Right renal pelvis (tissue), 4 donors: ENCODE data around the gene FAM199X. TPM values are rescaled to one million over a fixed set of nuclear protein-coding genes. Genes with fewer than 3 reads are reported as not detected.

Experiments
- DNase-seq, 4 donors: peaks; one replicate each; pipeline ENCODE4 v3.0.0-alpha.2; 2013; ENCODE audit warnings: low read depth in 4 of 4, low spot score in 3 of 4, missing footprints in 1 of 4
- polyA plus RNA-seq, 4 donors: library from polyadenylated mRNA; unstranded; fragments of 120-200 nt; gene quantifications; one replicate each; pipeline ENCODE4 v1.2.1, GENCODE V29; 2013; ENCODE audit not compliant: insufficient read length in 4 of 4

The FAM199X gene
- polyA plus RNA-seq, result 10 to 100 TPM; 39.5 to 48.9 (median 46.6) TPM

DNA sequence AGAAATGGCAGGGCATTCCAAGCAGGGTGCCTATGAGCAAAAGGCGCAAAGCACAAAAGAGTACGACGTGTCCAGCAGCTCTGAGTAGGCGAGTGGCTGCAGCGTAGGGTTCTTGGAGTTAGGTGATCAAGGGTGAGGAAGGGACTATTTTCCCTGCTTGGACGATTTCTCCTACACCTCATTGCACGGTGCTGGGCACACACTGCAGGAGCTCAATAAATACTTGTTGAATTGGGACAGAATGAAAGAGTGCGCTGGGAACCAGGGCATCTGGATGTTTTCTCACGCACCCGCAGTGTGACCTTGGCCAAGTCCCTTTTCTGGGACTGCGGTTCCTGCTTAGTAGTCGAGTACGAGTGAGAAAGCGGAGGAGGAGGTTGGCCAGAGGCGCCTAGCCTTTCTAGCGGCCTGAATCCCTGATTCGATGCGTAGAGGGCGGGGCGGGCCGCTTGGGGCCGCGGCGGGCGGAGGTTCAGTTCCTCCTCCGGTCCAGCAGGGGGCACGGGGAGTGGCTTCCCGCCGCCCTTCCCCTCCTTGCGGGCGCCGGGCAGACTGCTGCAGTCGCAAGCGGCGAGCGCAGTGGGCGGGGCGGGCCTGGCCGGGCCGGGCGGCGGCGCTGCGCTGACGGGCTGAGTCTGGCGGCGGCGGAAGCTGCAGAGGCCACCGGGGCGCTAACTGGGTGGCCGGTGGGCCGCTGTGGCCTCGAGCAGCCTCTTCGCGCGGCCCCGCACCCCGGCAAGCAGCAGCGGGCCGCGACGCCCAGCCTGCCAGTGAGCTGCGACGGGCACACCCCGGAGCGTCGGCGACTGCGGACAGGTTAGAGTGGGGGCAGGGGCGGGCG, at the start of gene FAM199X:
Gene FAM199X, plus strand, starts transcription at position 560 of the 841 bp plus-strand sequence. CDS start 333 bp downstream, outside the sequence.
- DNase-seq, result peak in 3 of 4 donors; percentile 44 to 50 (median 49)

DNA sequence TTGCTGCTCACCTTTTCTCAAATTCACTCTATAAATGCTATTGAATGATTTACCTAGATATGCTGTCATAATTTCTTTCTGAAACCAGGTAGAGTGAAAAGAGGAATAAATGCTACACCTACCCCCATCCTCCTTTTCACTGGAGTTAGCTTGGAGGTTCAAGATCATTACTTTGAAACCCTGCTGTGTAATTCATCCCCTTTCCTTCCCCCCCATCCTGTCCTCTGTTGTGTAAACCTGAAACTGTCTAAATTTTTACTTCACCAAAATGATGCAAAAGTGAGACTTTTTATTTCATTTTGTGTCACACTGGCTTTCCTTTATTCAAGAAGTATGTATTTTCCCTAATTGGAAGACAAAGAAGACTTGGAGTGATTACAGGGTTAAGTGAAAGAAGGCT, 48.5 kb upstream of the FAM199X start:
- DNase-seq, result no peak

DNA sequence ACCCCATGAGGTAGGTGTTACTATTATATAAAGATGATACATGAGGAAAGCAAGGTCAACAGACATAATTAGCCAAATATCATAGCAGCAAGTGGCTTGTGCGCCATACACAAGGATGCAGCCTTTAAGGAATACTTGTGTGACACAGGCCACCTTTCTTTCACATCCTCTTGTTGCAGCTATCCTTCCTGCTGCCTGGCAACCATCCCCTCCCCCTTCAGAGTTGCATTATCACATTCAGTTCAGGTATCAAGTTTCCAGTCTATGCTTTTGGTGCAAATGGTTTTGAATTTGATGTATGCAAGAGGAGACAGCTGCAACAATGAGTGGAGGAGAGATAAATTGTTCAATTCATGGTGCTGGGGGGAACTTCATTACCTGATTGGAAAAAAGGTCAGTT, 47.5 kb upstream of the FAM199X start:
- no peak for DNase-seq

DNA sequence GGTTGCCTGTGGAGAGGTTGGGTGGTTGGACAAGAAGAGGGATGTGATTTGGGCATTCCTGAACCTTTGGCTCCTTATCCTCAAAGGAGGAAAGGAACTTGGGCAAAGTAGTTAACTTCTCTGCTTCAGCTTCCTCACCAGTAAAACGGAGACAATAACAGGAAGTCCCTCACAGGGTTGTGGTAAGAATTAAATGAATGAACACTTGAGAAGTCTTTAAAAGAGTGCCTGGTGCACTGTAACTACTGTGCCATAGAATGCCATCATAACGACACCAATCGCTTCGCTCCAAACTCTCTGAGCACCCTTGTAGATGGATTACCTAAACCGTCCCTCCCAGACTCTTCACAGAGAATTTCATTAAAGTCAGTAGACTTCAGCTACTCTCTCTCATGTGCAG, 43.4 kb upstream of the FAM199X start:
- no peak for DNase-seq

DNA sequence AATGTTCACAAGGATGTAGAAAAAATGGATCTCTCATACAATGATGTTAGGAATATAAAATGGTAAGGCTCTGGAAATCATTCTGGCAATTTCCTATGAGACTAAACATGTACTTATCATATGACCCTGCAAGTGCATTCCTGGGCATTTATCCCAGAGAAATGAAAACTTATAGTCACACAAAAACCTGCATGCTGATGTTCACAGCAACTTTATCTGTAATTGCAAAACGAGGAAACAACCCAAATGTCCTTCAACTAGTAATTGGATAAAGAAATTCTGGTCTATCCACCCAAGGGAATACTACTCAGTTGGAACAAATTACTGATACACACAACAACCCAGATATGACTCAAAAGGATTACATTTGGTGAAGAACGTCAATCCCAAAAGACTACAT, 39.4 kb upstream of the FAM199X start:
- DNase-seq, result no peak

DNA sequence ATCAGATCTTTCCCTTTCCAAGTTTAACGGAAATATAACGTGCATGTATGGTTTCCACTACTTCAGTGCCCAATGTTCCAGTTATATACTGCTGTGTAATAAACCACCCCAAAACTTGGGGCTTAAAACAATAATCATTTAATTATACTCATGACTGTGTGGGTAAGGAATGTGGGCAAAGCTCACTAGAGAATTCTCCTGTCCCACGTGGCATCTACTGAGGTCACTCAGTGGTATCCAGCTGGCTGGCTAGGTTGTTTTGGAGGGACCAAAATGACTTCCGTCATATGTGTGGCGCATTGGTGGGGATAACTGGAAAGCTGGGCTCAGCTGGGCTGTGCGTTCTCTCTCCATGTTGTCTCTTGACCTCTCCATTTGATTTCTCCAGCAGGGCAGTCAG, 35.4 kb upstream of the FAM199X start:
- DNase-seq, result no peak

DNA sequence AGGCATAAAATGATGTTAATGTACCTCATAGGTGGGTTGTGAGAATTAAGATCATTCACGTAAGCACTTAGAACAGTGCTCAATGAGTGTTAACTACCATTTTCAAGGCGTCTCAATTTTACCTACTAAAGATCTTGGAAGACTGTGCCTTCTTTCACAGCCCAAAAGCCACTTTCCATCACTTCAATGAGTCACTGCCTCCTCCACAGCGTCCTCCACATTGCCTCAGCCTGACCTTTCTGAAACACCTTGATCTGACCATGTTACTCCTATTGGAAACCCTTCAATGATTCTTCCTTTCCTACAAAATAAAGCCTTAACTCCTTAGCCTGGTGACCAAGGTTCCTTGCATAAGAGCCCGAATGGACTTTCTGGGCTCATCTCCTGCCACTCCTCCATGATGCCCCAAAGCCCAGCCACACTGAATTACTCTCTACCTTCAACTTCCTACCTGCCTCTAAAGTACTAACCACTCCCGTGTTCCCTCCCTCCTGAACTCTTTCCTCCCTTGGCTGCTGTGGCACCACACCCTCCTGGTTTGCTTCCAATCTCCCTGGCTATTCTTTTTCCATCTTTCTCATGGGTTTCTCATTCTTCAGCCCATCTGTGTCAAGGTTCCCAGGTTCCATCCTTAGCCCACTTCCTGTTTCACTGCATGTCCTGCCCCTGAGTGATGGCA, 31.5 kb upstream of the FAM199X start:
- no peak for DNase-seq

DNA sequence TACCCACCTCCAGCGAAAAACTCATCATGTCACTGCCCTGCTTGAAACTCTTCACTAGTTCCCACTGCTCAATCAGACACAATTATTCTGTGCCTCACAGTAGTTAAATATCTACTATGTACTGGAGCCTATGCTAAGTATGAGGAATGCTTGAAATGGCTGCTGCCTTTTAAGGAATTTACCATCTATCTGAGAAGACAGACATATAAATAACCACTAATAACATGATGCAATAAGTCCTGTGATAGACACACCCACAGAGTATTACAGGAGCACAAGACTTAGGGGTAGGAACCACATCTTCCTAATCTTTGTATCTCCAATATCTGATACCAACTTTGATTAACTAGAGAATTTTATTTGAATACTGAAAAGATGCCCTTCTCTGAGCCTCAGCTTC, 30.6 kb upstream of the FAM199X start:
- DNase-seq, result no peak

DNA sequence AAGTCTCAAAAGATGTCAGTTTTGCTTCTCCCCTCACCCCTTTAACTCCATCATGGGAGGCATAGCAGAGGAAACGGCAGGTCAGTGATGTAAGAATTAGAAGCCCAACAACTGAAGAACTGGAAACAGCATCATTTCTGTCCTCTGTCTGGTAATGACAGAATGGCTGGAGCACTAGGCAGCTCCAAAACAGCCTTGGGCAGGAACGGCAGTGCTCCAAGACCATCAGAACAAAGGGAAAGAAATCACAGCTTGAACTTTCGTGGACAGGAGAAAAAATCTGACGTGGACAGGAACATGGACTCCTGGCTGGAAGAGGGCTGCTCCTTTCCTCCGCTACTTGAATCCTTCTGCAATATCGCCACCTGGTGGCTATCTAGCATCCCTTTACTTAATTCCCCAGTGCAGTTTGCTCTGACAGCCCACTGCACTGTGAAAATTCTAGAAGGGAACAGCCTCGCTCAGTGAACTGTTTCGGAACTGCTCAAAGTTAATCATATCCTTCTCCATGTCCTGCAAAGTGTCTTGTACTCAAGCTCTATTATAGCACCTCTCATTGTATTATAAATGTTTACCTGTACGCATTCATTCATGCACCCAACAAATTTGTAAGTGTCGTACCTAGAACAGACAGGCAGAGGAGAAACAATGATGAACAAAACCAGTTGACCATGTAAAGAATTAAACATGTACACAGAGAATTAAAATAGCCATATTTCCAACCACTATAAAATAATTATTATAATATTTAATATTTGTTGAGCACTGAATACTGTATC, 29.8 kb upstream of the FAM199X start:
- peak in 3 of 4 donors; percentile 65 to 78 (median 70) for DNase-seq

DNA sequence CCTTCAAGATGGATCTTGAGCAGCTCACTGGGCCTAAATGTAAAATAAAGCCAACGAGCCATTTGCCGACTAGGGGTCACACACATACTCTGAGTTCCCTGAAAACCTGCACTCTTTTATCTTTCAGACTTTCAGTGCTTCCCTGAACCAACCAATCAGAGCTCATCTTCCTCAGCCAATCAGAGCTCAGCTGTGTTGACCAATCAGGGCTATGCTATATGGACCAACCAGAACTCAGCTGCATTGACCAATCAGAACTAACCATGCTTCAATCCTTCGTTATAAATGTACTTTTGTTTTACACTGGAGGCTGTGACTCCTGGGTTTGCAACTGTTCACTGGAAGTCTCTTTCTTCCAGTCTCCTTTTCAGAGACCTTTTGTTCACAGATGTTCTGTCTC, 28.8 kb upstream of the FAM199X start:
- no peak for DNase-seq

DNA sequence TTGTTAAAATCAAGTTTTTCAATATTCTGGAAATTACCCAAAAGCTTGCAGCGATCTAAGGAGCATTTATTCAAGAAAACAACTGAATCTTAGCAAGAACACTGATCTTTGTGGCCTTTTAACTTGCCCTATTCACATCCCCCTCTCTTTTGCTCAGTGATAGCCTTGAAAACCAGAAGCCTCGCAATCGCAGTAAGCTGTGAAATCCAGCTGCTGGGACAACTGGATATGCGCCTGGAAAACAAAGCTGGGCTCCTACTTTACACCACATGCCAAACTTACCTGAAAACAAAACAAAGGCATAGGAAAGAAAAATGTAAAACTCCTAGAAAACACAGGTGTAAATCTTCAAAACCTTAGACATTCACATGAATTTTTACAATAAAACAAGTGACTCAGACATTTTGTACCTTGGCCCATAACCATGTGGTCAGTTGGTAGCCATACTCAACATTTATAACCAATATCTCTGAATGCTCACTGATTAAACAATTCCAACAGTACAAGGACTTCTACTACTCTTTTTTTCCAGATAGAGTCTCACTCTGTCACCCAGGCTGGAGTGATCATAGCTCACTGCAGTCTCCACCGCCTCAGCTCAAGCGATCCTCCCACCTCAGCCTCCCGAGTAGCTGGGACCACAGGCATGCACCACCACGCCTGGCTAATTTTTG, 25.0 kb upstream of the FAM199X start:
- no peak for DNase-seq

DNA sequence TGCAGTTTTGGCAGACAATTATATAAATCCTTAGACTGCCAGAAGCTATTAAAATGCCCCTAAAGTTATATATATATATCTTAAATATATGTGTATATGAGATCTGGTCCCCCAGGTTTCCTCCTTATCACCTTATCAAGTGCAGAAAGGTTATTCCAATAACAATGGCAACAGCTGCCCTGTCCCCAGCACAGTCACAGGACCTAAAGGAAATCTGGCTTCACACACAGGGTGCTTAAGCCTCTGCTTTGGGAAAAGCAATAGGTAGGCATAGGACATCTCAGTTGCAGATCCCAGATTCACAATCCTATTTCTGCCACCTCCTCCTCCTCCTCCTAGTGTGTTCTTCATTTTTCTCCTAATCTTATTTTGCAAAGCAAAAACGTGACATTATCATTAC, 15.2 kb upstream of the FAM199X start:
- no peak for DNase-seq

DNA sequence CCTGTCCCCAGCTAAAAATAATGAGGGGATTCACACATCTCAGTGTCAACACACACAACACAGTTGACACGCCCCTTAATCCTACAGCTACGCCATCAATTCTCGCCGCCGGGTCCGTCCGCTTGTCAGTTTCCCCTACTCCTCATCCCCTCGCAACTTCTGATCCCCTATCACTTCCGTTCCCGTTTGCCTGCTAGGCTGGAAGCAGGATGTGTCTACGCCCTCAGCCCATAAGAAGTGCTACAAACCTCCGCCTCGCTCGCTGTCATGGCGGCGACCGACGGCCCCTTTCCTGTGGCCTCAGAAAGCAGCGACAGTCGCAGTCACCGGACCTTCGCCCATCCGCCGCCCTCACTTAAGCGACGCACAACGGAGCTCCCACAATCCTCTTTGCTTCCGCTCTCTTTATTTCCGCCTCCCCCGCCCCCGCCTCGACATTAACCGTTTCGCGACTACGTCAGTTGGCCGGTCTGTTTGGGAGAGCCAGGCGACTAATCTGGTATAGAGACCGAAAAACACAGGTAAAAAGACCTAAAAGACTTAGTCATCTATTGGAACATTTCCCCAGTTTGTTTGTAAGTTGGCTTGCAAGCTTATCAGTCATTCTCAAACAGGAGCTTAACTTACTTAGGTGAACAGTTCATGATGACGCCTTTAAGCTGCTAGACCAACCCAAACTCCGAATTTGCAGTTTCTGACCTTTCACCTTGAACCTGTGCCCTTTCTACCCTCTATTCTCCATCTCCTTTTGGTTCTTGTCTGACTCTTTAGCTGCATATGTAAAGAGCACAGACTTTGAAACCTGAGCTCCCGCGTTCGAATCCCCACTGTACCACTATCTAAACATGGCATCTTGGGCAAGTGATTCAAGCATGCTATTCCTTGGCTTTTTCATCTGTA, 9.4 kb upstream of the FAM199X start, which contains the start of gene SLC25A53:
Gene SLC25A53, minus strand, starts transcription at position 380 of the 900 bp plus-strand sequence. CDS start 51,752 bp downstream, outside the sequence.
- peak; percentile 59 to 72 (median 65) for DNase-seq

DNA sequence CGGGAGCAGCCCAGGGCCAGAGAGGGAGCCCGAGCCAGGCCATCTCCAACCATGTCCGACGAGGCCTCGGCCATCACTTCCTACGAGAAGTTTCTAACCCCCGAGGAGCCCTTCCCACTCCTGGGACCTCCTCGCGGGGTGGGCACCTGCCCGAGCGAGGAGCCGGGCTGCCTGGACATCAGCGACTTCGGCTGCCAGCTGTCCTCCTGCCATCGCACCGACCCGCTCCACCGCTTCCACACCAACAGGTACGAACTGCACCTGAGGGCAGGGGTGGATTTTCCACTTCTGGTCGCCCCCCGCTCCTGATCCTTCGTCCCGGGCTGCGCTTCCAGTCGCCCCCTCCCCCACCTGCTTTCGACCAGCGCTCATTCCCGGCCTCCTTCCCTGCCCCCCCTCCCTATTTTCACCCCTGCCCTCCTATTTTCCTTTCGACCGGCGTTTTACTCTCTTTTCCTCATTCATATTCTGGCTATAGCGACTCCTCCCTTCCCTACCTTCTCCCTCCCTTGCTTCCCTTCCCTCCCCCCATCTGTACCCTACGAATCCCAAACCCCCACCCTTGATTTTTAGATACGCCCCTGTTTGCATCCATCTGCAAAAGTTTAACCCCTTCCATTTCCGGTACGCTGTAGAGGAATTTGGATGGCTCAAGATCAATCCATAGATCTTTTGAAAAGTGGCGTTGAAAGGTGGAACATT, 633 bp downstream of the FAM199X start:
- DNase-seq, result peak in 1 of 4 donors; percentile 21

DNA sequence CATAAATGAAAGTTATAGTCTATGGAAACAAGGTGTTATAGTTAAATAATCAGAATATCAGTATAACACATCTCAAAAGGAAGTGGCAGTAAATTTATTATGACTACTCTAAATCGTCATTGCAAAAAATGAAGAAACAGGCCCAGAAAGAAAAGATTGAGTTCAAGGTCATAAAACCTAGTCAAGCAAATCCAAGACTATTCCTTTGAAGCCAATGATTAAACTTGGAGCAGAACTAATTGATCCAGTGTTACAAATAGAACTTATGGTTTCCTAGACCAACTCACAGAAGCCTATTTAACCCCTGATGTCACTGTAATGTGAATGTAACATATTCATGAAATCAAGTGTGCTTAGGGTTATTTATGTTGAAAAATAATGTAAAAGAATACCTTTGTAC, 1.9 kb downstream of the FAM199X start:
- DNase-seq, result no peak

DNA sequence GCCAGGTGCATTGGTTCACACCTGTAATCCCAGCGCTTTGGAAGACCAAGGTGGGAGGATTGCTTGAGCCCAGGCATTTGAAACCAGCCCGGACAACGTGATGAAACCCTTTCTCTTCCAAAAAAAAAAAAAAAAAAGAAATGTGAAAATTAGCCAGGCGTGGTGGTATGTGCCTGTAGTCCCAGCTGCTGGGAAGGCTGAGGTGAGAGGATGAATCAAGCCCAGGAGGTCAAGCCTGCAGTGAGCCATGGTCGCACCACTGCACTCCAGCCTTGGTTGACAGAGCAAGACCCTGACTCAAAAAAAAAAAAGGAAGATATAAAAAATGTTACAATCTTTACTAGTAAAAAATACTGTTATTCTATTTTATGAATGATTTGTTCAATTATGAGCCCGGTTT, 5.9 kb downstream of the FAM199X start:
- no peak for DNase-seq

DNA sequence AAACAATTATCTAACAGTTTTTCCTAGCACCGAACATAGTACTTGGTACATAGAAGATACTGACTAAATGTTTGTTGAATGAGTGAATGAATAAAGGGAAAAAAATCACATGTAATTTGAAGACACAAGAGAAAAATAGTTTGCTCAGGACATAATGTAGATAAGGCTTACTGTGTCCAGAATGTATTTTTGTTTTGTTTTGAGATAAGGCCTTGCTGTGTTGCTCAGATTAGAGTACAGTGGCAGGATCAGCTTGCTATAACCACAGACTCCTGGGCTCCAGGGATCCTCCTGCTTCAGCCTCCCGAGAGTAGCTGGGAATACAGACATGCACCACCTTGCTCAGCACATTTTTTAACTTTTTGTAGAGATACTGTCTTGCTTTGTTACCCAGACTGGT, 6.5 kb downstream of the FAM199X start:
- no peak for DNase-seq

DNA sequence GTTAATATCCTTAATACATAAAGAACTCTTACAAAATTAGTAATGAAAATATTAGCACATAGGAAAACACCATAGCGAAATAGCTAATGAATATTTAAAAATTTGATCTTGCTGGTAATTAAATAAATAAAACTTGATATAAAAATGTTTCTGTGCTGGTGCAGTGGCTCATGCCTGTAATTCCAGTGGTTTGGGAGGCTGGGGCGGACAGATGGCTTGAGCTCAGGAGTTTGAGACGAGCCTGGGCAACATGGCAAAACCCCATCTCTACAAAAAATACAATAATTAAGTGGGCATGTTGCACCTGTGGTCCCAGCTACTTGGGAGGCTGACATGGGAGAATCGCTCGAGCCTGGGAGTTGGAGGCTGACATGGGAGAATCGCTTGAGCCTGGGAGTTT, 7.6 kb downstream of the FAM199X start:
- DNase-seq, result no peak

DNA sequence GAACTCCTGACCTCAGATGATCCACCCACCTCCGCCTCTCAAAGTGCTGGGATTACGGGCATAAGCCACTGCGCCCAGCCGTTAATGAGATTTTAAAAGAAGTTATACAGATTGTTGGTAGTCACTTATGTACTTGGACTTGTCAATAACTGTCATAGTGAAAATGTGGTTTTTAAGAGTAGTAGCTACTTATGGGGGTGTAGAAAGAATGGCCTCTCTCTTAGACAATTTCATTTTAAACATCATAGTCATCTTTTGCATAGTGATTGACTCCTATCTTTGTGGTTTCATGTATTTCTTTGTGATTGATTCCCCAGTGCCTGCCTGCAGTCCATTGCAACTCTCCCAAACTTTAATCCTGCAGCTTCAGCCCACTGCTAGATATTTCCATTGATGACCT, 17.4 kb downstream of the FAM199X start:
- DNase-seq, result no peak
